COLO829 (cell line): ENCODE measurements around the gene STK24.
A peak's percentile ranks its signal among the peaks of the same experiment; 100 is the strongest.

Experiments used
- DNase-seq: peaks from one replicate; pipeline ENCODE4 v3.0.0; 2012; ENCODE audit warnings: low spot score

STK24 gene

GRCh38 chr13:98450539-98451111, 126.3 kb downstream of the STK24 start:
- DNase-seq: peak; percentile 55

DNA sequence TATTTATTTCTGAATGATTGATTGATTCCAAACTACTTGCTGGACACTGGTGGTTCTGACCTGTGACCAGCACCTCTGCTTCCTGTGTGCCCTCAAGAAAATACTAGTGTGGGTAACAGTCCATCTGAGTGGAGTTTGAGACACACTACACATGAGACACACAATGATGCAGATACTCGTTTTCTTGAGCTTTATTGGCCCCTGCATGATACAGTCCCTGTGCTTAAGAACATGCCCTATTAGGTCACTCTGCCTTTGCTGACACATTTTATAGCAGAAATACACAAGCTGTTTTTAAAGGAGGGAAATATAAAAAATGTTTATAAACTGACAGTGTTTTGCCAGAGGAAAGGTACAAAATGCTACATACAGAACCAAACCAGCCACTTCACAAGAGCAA, 126.9 kb downstream of the STK24 start:
- DNase-seq: no peak

GRCh38 chr13:98449273-98449672, 127.6 kb downstream of the STK24 start:
- DNase-seq: no peak

DNA sequence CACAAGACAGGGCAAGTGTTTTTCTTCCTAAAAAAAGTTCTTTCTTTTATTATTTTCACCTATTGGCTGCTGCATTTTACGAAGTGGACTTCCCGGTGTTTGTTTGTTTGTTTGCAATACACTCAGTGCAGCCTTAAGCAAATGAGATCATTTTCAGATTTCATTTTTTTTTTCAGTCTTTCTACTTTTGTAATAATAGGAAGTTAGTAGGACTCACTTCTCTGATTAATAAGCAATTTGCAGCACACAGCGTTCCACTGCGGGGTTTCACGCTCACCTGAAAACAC, 128.3 kb downstream of the STK24 start:
- no peak for DNase-seq

DNA sequence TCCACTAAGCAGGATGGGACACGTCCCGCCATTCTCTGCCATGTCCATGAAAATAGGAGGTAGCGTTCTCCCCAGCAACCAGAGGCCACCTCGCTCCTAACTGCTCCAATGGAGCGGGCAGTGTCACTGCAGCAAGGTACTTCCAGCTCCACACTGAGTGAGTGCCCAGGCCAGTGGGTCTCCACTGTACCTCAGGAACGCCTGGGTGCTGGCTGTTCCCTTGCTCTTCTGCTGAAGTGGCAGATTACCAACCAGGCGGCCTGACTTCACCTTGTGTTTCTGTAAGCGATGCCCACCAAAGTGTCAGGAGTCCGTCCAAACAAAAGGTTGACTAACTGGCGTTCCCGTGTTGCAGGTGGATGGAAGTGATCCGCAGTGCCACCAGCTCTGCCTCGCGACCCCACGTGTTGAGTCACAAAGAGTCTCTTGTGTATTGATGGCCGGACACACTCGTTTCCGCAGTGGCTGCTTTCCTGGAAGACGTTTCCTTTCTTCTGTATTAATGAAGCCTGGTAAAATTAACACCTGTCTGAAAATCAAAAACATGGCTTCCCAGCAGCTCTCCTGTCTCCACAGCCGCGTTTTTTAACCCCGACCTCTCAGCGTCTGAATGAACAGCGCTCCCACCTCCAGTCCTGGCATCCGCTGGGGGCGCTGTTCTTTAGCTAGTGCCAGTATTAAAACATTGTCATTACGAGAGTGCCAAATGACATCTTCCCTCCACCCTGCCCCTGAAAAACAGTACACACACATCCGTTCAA, 128.8 kb downstream of the STK24 start:
- no peak for DNase-seq

GRCh38 chr13:98447130-98447529, 129.8 kb downstream of the STK24 start:
- no peak for DNase-seq

- no peak for DNase-seq
Measured at GRCh38 chr13:98446234-98446621, 130.7 kb downstream of the STK24 start.

- DNase-seq: peak; percentile 50
Measured at GRCh38 chr13:98445340-98446233, 131.3 kb downstream of the STK24 start.

DNA sequence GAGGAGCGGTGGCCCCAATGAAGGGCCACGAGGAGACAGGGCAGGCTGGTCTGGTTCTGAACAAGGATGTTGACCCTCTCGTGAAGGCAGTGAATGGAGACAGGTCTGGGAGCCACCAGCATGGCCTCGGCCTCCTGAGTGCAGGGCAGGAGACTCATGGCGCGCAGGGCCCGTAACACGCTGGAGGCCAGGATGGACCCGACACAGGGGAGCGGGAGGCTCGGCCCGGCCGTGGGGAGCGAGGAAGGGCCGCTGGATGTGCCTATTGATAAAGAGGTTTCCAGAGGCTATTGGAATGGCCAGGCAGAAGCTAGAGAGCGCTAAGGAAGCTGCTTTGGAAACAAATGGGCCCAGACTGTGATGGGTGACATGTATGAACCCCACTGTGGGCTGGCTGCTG, 132.5 kb downstream of the STK24 start:
- DNase-seq: no peak

DNA sequence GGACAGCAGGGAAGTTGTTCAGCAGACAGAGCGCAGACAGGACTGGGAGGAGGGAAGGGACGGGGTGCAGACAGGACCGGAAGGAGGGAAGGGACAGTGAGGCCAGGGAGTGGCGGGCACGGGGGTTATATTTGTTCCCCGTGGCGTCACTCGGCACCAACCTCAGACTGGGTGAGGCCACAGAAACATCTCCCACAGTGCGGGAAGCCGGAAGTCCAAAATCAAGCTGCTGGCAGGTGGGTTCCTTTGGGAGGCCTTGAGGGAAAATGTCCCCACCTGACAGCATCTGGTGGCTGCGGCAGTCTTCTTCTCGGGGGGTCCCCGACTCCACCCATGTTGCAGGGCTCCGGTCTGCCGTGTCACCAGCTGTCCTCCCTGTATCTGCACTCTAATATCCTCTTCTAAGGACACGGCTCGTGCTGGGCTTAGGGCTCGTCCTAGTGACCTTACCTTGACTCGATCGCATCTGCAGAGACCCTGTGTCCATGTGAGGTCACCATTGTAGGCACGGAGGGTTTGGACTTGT, 133.0 kb downstream of the STK24 start:
- DNase-seq: no peak

GRCh38 chr13:98443329-98443728, 133.6 kb downstream of the STK24 start:
- no peak for DNase-seq

DNA sequence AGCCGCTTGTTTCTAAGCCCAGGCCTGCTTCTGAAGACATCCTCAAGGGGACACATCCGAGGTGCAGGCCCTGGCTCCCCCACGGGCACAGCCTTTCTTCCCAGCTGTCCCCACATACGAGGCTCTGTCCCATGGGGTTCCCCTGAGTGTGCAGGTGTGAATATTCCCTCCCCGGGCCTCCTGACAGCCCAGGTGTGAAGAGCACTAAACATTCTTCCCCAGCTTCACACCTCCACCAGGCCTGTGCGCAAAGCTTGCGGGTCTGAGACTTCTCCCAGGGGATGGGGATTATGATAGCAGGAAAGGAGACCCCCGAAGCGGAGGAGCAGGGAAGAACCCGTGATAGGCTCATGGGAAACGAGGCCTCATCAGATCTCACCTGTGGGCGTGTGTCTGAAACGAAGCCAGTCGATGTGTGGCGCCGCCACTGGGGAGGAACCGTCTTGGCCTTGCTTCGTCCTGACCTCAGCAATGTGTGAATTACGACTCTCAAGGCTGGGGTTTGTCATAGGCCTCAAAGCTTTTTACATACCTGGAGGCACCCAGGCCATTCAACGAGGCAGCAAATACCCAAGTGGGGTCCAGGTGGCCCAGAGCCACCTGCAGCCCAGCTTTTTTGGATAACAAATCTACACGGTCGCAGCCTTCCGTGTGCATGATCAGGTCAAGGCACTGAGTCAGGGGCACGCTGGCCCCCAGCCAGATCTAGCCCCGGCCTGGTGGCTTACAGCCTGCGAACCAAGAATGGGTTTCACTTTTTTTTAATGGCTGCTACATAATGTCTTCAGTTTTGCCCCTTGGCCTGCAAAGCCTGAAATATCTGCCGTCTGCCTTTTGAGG, 134.3 kb downstream of the STK24 start:
- no peak for DNase-seq

- DNase-seq: no peak
Measured at GRCh38 chr13:98441056-98441676, 135.7 kb downstream of the STK24 start.

DNA sequence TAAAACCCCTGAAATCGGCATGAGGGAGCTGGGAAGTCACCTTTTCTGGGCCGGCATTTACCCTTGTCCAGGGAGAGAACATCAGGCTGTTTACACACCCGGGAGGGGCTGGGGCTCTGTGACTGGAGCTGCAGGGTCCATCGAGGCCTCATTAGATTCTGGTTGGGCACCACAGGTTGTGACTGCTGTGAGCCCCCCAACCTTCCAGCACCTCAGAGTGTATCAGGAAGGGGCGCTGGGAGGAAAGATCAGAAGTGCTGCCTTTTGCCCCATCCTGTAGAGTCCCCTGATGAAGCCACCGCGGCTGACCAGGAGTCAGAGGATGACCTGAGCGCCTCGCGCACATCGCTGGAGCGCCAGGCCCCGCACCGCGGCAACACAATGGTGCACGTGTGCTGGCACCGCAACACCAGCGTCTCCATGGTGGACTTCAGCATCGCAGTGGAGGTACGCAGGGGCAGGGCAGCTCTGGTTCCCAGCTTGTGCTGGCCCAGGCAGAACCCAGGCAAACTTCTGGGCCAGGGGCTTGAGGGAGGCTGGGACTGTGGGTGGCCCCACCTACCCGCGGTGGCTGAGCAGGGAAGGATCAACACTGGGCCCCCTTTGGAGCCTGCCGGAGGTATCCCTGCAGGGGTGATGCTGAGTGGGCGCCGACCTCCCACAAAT, 136.4 kb downstream of the STK24 start:
- DNase-seq: no peak

DNA sequence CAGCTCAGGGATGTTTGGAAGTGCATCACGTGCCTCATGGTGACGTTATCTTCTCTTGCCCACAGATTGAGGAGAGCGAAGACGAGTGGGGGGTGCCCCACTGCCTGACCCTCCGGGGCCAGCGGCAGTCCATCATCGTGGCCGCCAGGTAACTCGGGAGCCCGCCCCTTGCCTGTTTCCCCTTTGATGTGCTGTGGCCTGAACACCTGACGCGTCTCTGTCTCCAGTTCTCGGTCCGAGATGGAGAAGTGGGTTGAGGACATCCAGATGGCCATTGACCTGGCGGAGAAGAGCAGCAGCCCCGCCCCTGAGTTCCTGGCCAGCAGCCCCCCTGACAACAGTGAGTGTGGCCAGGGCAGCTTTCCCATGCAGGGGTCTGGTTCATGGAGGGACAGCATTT, 137.0 kb downstream of the STK24 start:
- no peak for DNase-seq

- no peak for DNase-seq
Measured at GRCh38 chr13:98439126-98439828, 137.6 kb downstream of the STK24 start.

DNA sequence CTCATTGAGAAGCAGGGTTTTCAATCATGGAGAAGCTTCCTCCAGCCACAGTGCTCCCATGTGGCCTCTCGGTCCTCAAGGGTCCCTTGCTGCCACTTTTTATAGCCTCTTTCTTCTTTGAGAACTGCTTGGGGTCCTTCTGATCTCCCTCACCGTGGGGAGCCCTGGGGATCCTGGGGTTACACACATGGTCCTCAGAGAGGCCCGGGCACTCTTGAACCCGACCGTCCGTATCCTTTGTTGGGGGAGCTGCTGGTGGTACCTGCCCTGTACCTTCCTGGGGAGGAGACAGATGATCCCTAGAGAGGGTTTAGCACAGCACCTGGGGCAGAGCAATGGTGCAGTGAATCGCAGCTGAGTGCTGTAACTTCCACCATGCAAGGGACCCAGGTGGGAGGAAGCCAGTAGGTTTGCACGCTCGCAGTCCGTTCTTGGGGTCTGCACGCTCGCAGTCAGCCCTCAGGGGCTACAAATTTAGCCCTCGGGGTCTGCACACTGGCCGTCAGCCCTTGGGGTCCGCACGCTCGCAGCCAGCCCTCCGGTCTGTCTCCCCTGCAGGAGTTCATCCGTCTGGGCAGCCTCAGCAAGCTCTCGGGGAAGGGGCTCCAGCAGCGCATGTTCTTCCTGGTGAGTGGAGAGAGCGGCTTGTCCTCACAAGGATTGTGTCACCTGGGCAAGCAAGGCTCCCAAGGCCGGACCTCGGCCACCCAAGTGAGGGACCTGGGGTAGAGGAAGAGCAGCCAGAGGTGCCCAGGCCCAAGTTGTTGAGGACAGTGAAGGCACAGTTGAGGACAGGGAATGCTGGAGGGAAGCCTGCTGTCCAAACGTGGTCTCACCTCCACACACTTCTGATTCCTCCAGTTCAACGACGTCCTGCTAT, 138.4 kb downstream of the STK24 start:
- no peak for DNase-seq

DNA sequence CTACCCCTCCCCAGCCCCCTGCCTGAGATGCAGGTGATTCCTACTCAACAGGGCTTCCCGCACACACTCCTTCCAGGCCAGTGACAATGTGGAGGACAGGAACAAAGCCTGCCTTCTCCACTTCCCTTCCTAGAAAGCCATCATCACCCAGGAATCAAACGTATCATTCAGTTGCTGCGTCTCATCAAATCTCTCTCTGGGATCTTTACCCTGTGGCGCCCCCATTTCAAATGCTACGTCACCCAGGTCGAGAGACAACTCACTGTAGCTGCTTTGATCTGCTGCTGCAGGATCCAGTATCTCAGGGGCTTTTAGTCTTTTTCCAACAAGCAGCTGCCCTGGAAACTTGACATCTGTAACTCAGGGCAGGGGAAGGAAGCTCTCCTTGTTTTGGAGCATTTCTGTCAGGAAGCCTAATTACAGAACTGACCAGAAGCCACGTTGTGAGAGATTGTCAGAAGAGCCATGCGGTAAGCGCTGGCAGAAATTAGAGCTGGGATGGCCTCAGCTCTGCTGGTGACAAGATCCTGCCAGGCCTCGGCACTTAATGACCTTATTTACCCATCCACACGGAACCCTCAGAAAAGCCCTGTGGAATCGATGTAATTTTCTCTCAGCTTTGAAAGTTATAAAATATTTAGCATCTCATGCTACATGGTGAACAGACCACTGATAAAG, 140.5 kb downstream of the STK24 start:
- no peak for DNase-seq

GRCh38 chr13:98435376-98435775, 141.5 kb downstream of the STK24 start:
- DNase-seq: no peak
